Endothelial cell (in vitro differentiated cells): Measurements from ENCODE around the gene EID1. TPM values are rescaled to one million over a fixed set of nuclear protein-coding genes. Genes with fewer than 3 reads are reported as not detected.
"Not testable (repeated sequence)": the region's sequence is repeated elsewhere in the genome, so short reads cannot be mapped to it uniquely, and the experiment has no call there.

Experiments used
- DNase-seq: peaks from one replicate; pipeline ENCODE4 v3.0.0; 2021; ENCODE audit warnings: low spot score
- H3K27ac Mint-ChIP-seq: one replicate; pipeline ENCODE4 v1.8.0; 2021; ENCODE audit warnings: mixed read lengths, inconsistent platforms; ENCODE audit not compliant: unreplicated experiment
- H3K27me3 Mint-ChIP-seq: one replicate; pipeline ENCODE4 v1.8.0; 2021; ENCODE audit warnings: mild to moderate bottlenecking, moderate library complexity, mixed read lengths, inconsistent platforms; ENCODE audit not compliant: unreplicated experiment
- H3K36me3 Mint-ChIP-seq: one replicate; pipeline ENCODE4 v1.8.0; 2021; ENCODE audit warnings: mild to moderate bottlenecking, low read depth, mixed read lengths, inconsistent platforms; ENCODE audit not compliant: unreplicated experiment
- H3K4me1 Mint-ChIP-seq: one replicate; pipeline ENCODE4 v1.8.0; 2021; ENCODE audit warnings: mild to moderate bottlenecking, mixed read lengths, inconsistent platforms; ENCODE audit not compliant: unreplicated experiment
- H3K4me3 Mint-ChIP-seq: one replicate; pipeline ENCODE4 v1.8.0; 2021; ENCODE audit warnings: mild to moderate bottlenecking, mixed read lengths, inconsistent platforms; ENCODE audit not compliant: unreplicated experiment
- H3K9me3 Mint-ChIP-seq: one replicate; pipeline ENCODE4 v1.8.0; 2021; ENCODE audit warnings: mixed read lengths, inconsistent platforms; ENCODE audit not compliant: unreplicated experiment
- CTCF ChIP-seq: fragments of 200-600 bp; sonication (generic); IDR thresholded peaks from one replicate; pipeline ENCODE4 v1.5.0; 2021; ENCODE audit warnings: antibody characterized with exemption; ENCODE audit not compliant: unreplicated experiment
- total RNA-seq: library from RNA; stranded (reverse); fragmentation: NEBNext Ultra II Directional; extraction: Animal tissue kit (Norgen Biotek cat#: 25700); gene quantifications from one replicate; pipeline ENCODE4 v1.2.1, GENCODE V29; 2021; ENCODE audit not compliant: unreplicated experiment

The EID1 gene
- total RNA-seq, 1 donor from 2014 or later, result 126 TPM

GRCh38 chr15:48904758-48905157 is 26.8 kb downstream of the EID1 start:
- Mint-ChIP-seq H3K27ac (no peak overlapping the region), H3K4me3 (peak overlapping the region; percentile 15), H3K4me1 (no peaks in the 10 kb centered on the region), H3K36me3 (no peaks in the 10 kb centered on the region), H3K27me3 (no peaks in the 10 kb centered on the region), H3K9me3 (no peaks in the 10 kb centered on the region)
- no peak for TF ChIP-seq CTCF
- no peak for DNase-seq

- no peak for DNase-seq
- H3K27ac Mint-ChIP-seq, result no peak overlapping the region
- no peak for TF ChIP-seq CTCF
- H3K9me3 Mint-ChIP-seq, result no peaks in the 10 kb centered on the region
- no peaks in the 10 kb centered on the region for H3K27me3 Mint-ChIP-seq
- H3K4me1 Mint-ChIP-seq, result no peaks in the 10 kb centered on the region
- no peak overlapping the region for H3K4me3 Mint-ChIP-seq
- H3K36me3 Mint-ChIP-seq, result no peaks in the 10 kb centered on the region
Measured at GRCh38 chr15:48905216-48905615, 27.3 kb downstream of the EID1 start.

- no peaks in the 10 kb centered on the region for H3K9me3 Mint-ChIP-seq
- TF ChIP-seq CTCF, result no peak
- no peak overlapping the region for H3K4me3 Mint-ChIP-seq
- no peak overlapping the region for H3K27ac Mint-ChIP-seq
- DNase-seq, result no peak
- H3K36me3 Mint-ChIP-seq, result no peaks in the 10 kb centered on the region
- no peaks in the 10 kb centered on the region for H3K27me3 Mint-ChIP-seq
- no peaks in the 10 kb centered on the region for H3K4me1 Mint-ChIP-seq
Measured at GRCh38 chr15:48905847-48906246, 27.9 kb downstream of the EID1 start.

- not testable (repeated sequence) for DNase-seq, H3K9me3 Mint-ChIP-seq, H3K27me3 Mint-ChIP-seq, H3K36me3 Mint-ChIP-seq, H3K4me3 Mint-ChIP-seq, H3K27ac Mint-ChIP-seq, H3K4me1 Mint-ChIP-seq
Measured at GRCh38 chr15:48909313-48909712, 31.4 kb downstream of the EID1 start.

- H3K4me1 Mint-ChIP-seq, H3K9me3 Mint-ChIP-seq, DNase-seq: not testable (repeated sequence)
Measured at GRCh38 chr15:48910554-48910953, 32.6 kb downstream of the EID1 start.

GRCh38 chr15:48913141-48913540 is 35.2 kb downstream of the EID1 start:
- no peak for TF ChIP-seq CTCF
- peaks cover 5% of the 10 kb centered on the region for H3K4me1 Mint-ChIP-seq
- H3K36me3 Mint-ChIP-seq, result peaks cover 3% of the 10 kb centered on the region
- no peak overlapping the region for H3K4me3 Mint-ChIP-seq
- no peak overlapping the region for H3K27ac Mint-ChIP-seq
- H3K9me3 Mint-ChIP-seq, result no peaks in the 10 kb centered on the region
- H3K27me3 Mint-ChIP-seq, result no peaks in the 10 kb centered on the region
- DNase-seq, result no peak

More at GRCh38 chr15:48910554-48910953, 32.6 kb downstream of the EID1 start:
- H3K27me3 Mint-ChIP-seq, H3K4me3 Mint-ChIP-seq, H3K36me3 Mint-ChIP-seq, H3K27ac Mint-ChIP-seq: not testable (repeated sequence)
